Muscle of arm (tissue), 14 donors: ENCODE data around the gene APOL5. TPM values are rescaled to one million over a fixed set of nuclear protein-coding genes. Genes with fewer than 3 reads are reported as not detected.
A peak's percentile ranks its signal among the peaks of the same experiment; 100 is the strongest.
"Not testable (repeated sequence)": the region's sequence is repeated elsewhere in the genome, so short reads cannot be mapped to it uniquely, and the experiment has no call there.

Experiments used
- DNase-seq: peaks from one replicate; pipeline ENCODE4 v3.0.0-alpha.2; 2013
- long read RNA-seq, 11 donors: transcript quantifications; one replicate each; lab custom pipeline, GENCODE V29; 2026
- polyA plus RNA-seq, 12 donors: library from polyadenylated mRNA; unstranded; fragments of 120-200 nt; gene quantifications; one replicate each; pipeline ENCODE4 v1.2.1, GENCODE V29; 2013; ENCODE audit not compliant: insufficient read length in 12 of 12

Gene APOL5, protein sequence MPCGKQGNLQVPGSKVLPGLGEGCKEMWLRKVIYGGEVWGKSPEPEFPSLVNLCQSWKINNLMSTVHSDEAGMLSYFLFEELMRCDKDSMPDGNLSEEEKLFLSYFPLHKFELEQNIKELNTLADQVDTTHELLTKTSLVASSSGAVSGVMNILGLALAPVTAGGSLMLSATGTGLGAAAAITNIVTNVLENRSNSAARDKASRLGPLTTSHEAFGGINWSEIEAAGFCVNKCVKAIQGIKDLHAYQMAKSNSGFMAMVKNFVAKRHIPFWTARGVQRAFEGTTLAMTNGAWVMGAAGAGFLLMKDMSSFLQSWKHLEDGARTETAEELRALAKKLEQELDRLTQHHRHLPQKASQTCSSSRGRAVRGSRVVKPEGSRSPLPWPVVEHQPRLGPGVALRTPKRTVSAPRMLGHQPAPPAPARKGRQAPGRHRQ
- polyA plus RNA-seq, result 1 to 10 TPM in 9 of 12 donors, under 1 TPM in 1, not detected in 2; 0.80 to 2.2 (median 1.6) TPM
- long read RNA-seq, donor 1, result 0 reads
- long read RNA-seq, donor 2, result 0 reads
- long read RNA-seq, donor 3, result 0 reads
- long read RNA-seq, donor 4, result 0 reads
- long read RNA-seq, donor 5, result 0 reads
- long read RNA-seq, donor 6, result 0 reads
- long read RNA-seq, donor 7, result 0 reads
- long read RNA-seq, donor 8, partial matches to known transcripts, result 8,534 of 8,540 reads
- long read RNA-seq, donor 8, other reads (novel, unspliced or antisense), result 6 of 8,540 reads
- long read RNA-seq, donor 9, result 0 reads
- long read RNA-seq, donor 10, result 0 reads
- long read RNA-seq, donor 11, result 0 reads

DNA sequence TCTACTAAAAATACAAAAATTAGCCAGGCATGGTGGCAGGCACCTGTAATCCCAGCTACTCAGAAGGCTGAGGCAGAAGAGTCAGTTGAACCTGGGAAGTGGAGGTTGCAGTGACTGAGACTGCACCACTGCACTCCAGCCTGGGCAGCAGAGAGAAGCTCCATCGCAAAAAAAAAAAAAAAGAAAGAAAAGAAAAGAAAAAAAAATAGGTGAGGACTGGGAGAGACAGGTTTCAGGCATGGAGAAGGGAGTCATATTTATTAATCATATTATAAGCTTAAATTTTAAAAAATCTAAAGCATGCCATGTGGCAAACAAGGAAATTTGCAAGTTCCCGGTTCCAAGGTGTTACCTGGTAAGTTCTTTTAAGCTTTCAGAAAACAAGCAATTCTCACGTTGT, at the start of gene APOL5:
Gene APOL5, plus strand, starts transcription at position 301 of the 400 bp plus-strand sequence. Its CDS starts 0 bp downstream, at position 301.
- DNase-seq, result no peak

DNA sequence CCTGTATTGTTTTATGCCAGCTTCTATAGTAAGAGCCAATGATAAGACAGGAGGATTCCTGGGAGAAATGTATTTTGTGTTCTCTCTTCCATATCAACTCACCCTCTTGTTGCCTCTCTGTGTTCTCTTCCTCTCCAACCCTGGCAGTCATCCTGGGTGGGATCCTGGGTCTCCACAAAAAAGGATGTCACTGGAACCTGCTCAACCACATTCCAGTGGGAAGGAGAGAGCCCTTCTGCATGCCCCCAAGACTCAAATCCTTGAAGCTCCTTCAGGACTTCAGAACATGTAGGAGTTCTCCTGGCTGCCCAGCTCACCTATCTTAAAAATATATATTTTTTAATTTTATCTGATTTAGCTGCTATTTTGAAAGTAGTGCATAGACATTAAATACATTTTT, 43.3 kb upstream of the APOL5 start:
- DNase-seq, result no peak

DNA sequence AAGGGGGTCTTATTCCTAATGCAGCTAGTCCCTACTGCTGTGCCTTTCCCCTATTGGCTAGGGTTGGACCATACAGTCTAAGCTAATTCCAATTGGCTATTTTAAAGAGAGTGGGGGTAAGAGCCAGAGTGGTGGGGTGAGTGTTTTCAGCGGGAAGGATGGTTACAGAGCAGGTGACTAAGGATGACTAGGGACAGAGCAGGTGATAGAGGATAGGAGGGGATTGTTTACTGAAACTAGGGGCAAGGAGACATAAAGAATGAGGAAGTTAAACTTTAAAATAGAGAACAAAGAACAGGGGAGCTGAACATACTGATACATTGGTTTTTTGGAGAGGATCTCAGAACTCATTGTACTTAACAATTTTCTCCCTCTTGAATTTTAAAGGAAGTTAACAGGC, 41.6 kb upstream of the APOL5 start:
- not testable (repeated sequence) for DNase-seq

DNA sequence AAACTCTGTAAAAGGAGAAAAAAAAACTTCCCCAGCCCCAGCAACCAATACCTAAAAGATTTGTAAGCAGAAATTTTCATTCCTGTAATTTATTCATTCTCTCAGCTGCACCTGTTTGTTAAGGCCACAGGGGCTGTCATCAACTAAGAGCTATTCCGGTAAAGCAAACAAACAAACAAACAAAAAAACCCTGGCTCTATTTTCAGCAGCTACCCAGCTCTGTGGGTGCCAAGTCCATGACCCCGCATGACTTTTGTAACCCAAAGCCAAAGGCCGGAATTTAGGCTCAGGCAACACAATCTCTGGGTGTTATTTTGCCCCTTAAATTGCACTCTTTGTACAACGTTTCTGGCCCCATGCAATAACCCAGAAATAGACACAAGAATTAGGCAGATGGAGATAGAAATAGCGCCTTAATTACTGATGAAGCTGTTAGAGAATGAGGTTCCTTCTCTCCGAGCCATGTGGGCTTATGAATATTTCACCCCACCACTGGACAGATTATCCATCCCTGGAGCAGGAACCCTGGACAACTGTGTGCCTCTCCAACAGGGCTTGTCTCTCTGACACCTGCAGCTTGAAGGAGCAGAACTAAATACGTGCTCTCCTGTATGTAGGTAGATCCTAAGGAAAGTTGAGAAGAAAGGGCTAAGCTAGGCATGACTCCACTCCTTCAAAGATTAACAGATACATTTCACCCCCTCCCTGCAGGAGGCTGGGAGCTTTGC, 40.0 kb upstream of the APOL5 start:
- no peak for DNase-seq

DNA sequence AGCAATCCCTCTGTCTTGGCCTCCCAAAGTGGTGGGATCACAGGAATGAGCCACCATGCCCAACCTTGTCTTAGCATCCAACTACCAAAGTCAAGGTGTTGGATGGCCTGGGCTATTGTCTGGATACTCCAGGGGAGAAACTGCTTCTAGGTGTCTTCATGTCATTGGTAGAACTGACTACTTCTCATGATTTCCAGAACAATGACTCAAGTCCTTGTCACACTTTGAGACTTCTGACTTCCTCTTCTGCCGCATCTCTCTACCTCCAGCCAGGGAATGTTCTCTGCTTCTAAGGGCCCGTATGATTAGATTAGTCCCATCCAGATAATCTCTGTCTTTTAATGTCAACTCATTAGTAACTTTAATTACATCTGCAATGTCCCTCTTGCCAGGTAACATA, 38.8 kb upstream of the APOL5 start:
- DNase-seq, result no peak

DNA sequence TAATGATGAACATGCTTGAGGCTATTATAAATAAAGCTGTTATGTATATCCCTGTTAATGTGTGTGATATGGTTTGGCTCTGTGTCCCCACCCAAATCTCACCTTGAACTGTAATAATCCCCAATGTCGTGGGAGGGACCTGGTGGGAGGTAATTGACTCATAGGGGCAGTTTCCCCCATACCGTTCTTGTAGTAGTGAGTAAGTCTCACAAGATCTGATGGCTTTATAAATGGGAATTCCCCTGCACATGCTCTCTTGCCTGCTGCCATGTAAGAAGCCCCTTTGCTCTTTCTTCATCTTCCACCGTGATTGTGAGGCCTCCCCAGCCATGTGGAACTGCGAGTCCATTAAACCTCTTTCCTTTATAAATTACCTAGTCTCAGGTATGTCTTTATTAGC, 38.2 kb upstream of the APOL5 start:
- DNase-seq, result not testable (repeated sequence)

DNA sequence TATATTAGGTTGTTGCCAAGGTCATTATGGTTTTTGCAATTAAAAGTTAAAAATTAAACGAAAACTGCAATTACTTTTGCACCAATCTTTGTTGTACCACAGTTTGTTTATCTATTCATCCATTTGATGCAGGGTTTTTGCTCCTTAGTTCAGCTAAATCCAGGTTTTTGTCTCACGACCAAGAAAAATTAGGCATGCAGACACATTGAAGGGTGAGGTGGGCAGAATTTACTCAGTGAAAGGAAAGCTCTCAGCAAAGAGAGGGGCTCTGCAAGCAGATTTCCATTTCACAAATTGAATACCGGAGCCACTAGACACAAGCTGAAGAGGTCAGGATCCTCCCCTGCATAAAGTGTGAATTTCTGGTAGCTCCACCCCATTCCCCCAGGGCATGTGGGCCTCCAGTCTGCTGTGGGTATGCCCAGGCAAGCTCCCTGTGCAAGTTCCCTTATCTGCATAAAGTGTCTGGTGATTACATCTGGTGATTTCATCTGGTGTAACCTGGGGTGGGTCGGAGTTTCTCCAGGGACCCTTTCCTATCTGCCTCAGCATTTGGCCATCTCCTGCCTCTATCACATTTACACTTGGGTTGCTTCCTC, 36.1 kb upstream of the APOL5 start:
- DNase-seq, result no peak

DNA sequence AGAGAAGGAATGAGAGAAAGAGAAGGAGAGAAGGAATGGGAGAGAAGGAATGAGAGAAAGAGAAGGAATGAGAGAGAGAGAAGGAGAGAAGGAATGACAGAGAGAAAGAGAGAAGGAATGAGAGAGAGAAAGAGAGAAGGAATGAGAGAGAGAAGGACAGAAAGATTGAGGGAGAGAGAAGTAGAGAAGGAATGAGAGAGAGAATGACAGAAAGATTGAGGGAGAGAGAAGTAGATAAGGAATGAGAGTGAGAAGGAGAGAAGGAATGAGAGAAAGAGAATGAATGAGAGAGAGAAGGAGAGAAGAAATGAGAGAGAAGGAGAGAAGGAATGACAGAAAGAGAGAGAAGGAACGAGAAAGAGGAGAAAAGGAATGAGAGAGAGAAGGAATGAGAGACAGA, 34.1 kb upstream of the APOL5 start:
- no peak for DNase-seq

DNA sequence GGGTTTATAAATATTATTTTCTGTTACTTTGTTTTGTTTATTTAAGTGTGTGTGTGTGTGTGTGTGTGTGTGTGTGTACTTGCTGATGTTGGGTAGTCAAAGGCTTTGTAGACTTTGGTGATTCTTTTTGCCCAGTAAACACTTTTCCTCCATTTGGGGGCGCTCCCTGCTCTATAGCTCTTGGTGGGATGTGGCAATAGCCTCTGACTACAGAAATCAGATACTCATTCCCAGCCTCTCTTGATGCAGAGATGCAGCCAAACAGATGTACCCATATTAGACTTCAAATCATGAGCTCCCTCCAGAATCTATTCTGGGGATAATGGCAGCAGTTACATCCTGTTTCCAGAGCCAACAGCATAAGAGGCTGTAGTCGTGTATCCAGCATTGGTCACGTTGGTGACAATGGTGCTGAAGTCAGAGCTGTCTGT, 33.4 kb upstream of the APOL5 start:
- peak; percentile 25 for DNase-seq

DNA sequence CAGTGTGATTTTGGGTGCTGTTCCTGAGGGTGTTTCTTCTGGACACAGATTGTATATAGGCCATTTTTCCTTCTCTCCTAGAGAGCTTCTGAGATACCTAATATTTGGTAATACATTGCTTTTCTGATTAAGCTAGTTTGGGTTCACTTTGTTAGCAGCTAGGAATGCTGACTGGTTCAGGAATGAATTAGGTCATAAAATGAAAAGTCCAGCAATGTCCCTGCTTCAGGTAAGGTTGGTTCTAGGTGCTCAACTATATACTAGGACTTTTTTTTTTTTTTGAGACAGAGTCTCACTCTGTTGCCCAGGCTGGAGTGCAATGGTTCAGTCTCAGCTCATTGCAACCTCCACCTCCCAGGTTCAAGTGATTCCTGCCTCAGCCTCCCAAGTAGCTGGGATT, 32.9 kb upstream of the APOL5 start:
- DNase-seq, result no peak

DNA sequence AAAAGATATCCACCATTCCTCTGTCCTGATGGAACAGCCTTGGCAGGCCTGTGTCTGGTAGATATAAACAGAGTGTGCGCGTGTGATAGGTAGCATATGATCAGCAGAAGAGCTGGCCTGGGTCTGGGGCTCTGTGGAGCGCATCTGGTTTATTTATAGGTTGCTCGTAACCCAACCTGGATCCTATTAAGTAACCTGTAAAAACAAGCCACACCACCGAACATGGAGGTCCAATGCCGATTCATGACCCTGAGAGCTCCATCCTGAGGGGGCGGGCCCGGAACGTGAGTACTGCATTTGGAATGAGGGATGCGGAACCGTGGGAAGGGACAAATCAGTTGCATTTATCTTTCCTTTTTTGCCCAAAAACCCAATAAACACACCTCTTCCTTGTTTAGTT, 31.9 kb upstream of the APOL5 start:
- no peak for DNase-seq

DNA sequence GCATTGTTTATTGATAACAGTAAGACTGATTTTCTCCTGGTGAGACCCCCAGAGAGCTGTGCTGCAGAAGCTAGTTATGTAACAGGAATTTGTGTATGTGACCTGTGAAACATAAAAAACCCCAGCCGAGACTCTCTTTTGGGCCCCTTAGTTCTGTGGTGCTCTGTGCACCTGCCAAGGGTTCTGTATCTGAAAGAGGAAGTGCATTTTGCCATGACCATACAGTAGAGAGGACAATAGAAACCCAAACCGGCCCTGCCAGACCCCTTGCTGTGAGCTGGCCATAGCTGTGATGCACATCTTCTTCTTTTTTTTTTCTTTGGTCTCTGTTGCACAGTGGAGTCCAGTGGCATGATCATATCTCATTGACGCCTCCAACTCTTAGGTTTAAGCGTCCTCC, 31.4 kb upstream of the APOL5 start:
- DNase-seq, result no peak

DNA sequence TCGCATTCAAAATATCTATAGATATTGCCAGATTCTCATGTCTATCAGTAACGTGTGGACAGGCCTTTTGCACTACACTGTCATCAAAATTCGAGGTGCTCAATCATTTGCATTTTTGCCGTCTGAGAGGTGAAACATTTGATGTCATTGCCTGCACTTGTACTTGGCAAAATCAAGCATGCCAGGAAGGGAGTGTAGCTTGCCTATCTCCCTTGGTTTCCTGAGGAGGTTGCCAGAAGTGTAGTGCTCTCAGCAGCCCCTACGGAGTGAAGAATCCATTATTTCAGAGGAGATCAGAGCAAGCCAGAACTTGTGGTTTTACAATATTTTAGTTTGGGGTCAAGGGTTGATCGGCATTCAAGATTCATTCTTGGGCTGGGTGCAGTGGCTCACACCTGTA, 30.2 kb upstream of the APOL5 start:
- no peak for DNase-seq

DNA sequence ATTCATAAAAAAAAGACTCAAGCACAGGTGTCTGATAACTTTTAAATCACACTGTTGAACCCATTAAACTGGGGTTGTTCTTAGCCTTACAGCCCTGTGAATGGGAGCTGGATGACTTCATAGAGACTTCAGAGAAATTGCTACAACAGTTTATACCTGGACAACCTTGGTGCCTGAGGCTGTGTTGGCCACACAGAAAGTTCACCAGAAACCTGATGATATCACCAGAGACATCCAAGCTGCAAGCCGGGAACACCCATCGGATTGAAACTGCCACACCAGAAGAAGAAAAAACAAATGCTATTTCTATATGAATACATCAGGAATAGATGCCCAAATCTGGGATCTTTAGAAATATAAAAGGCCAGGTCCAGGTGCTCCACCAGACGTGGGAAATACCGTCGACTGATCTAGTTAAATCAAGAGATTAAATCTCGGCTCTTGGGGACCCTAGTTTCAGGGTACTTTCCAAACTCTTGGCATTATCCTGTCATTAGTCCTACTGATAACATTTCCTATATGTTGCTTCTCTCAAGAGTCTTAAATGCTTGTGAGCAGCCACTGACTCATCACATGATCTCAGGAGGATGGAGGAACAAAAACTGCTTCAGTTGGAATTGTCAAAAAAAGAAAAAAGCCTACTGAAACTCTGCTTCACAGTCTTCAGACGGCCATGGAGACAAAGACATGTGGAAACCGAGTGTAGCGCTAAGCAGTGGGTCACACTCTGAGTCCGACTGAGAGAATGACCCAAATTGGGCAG, 28.6 kb upstream of the APOL5 start:
- no peak for DNase-seq

DNA sequence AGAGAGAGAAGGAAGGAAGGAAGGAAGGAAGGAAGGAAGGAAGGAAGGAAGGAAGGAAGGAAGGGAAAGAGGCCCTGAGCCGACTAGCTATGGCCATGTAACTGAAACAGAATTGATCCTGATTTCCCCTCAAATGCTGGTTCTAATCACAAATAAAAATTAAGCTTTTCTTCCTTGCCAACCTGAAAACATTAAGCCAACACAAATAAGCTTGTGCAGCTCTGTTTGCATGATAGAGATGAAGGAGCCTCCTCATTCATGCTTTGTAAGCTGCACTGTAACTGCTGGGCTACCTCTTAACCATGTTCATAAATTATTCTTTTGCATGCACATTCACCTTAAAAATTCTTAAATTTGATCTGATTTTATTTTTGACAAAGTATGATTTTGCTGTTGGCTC, 27.7 kb upstream of the APOL5 start:
- DNase-seq, result no peak

DNA sequence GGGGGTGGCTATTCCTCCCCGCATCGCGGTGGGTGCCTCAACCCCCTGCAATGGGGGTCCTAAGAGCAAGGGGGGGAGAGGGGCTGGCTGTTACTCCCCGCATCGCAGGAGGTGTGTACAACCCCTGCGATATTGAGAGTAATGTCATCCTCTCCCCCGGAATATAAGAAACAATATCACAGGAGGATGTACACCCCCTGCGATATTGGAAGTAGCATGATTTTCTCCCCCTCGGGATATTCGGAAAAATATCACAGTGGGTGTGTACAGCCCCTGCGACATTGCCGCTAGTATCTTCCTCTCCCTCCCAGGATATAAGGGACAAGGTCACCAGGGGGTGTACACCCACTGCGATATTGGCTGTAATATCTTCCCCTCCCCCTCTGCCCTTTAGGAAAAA, 22.5 kb upstream of the APOL5 start:
- no peak for DNase-seq

DNA sequence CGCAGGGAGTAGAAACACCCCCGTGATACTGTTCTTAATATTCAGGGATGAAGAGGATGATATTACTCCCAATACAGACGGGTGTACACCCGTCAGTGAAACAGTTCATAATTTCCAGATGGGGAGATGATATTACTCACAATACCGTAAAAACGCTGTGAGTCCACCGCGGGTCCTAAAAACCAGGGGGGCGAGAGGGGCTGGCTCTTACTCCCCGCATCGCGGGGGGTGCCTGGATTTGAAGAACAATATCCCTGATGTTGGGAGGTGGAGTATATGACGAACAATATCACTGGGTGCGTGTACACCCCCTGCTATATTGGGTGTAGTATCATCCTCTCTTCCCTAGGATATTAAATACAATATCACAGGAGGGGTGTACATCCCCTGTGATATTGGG, 20.5 kb upstream of the APOL5 start:
- DNase-seq, result no peak

DNA sequence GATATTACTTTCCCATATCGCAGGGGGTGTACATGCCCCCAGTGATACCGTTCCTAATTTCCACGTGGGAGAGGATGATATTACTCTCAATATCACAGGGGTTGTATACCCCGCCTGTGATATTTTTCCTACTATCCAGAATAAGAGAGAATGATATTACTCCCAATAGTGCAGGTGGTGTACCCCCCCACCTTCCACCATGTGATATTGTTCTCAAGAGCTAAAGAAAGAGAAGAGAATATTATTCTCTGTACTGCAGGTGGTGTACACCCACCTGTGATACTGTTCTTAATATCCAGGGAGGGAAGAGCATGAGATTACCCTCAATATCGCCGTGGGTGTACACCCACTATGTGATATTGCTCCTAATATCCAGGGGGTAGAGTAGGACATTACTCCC, 17.8 kb upstream of the APOL5 start:
- not testable (repeated sequence) for DNase-seq

DNA sequence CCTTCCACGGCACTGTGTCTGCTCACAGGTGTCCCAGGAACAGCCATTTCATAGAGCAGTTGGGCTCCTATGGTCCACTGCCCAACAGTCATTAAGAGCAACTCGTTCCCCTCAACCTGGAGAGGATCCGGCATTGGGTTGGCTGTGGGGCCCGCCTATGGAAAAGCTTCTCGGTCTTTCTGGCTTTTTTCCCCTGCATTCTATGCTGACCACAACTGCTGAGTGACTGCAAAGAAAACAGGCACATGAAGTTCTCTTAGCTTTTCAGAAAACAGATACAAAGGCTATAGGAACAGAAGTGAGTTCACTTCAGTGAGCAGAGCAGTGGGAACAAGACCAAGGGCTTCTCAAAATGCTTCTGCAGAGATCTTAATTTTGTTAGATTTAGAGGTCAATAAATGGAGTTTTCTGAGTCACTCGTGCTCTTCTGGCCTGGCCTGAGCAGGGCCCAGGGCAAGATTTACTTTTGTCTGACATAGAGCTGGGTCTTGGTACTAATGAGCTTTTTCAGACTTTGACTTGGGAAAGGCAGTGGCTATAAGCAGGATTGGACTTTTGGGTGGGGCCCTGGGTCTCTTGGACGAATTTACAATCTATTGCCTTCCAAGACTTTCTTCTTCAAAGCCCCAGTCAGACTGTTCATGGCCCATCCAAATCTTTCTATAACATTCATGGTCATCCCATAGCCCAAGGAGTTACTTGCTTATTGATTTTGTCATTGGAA, 13.6 kb upstream of the APOL5 start:
- no peak for DNase-seq

DNA sequence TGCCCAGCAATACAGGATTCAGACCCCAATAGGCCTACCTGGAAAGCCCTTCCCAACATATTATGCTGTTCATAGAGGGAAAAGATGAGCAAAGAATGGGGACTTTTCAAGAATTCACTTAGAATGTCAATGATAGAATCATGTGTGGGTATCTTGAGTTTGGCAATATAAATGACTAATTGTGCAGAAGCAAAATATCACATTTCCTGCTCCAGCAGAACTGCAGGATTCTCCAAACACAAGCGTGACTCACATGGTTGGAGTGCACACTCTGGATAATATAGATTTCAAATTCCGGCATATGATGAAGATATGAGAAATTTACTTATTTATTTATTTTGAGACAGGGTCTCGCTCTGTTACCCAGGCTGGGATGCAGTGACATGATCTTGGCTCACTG, 12.5 kb upstream of the APOL5 start:
- no peak for DNase-seq

DNA sequence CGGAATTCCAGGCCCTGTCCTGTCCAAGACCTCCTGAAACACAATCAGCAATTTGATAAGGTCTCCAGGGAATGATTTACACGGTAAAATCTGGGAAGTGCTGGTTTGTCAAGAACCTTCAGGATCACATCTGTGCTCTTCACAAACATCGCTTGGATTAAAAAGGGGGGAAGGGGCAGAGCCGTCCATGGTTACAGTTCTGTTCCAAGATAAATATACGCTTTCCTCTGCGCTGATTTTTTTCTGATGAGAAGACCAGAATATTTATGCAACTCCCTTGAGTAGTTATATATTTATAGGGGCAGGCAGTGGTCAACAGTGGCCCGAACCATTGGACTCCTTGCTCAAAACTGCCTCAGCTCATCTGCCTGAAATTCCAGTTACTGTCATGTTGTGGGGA, 9.2 kb upstream of the APOL5 start:
- DNase-seq, result no peak
